ENCODE results near the gene PLCB4. TPM values are rescaled to one million over a fixed set of nuclear protein-coding genes. Genes with fewer than 3 reads are reported as not detected.

PLCB4 gene
- total RNA-seq, 1 donor from 2014 or later: 38.0 TPM

- no peaks in the 10 kb centered on the region for H3K36me3 ChIP-seq
- TF ChIP-seq CTCF (IDR thresholded peaks at IDR 0.05): no peak
- H3K27ac ChIP-seq: no peak overlapping the region
- DNase-seq (ENCODE audit: low spot score in 2 of 2): no peak
- intact Hi-C loops (cut with DNase I): no loop called here
- no peaks in the 10 kb centered on the region for H3K4me1 ChIP-seq
- no peaks in the 10 kb centered on the region for H3K27me3 ChIP-seq
- no peak overlapping the region for H3K4me3 ChIP-seq
- no peaks in the 10 kb centered on the region for H3K9me3 ChIP-seq
These were observed 10.2 kb downstream of the PLCB4 start for GRCh38 chr20:9078826-9079731.

- intact Hi-C loops (cut with DNase I): no loop called here
- no peak for TF ChIP-seq CTCF (IDR thresholded peaks at IDR 0.05)
- H3K27ac ChIP-seq: no peak overlapping the region
- no peaks in the 10 kb centered on the region for H3K9me3 ChIP-seq
- H3K27me3 ChIP-seq: no peaks in the 10 kb centered on the region
- H3K4me3 ChIP-seq: no peak overlapping the region
- no peak for DNase-seq (ENCODE audit: low spot score in 2 of 2)
- no peaks in the 10 kb centered on the region for H3K36me3 ChIP-seq
- no peaks in the 10 kb centered on the region for H3K4me1 ChIP-seq
These were observed 12.6 kb downstream of the PLCB4 start for GRCh38 chr20:9081423-9081966.

- H3K4me1 ChIP-seq: no peaks in the 10 kb centered on the region
- no peaks in the 10 kb centered on the region for H3K9me3 ChIP-seq
- H3K4me3 ChIP-seq: no peak overlapping the region
- no peak for DNase-seq (ENCODE audit: low spot score in 2 of 2)
- intact Hi-C loops (cut with DNase I): no loop called here
- no peaks in the 10 kb centered on the region for H3K27me3 ChIP-seq
- no peak overlapping the region for H3K27ac ChIP-seq
- no peaks in the 10 kb centered on the region for H3K36me3 ChIP-seq
- no peak for TF ChIP-seq CTCF (IDR thresholded peaks at IDR 0.05)
These were observed 13.9 kb downstream of the PLCB4 start for GRCh38 chr20:9082741-9083140.

GRCh38 chr20:9087531-9088217 is 18.8 kb downstream of the PLCB4 start:
- H3K4me3 ChIP-seq: no peak overlapping the region
- H3K36me3 ChIP-seq: no peaks in the 10 kb centered on the region
- DNase-seq (ENCODE audit: low spot score in 2 of 2): no peak
- no peaks in the 10 kb centered on the region for H3K27me3 ChIP-seq
- no peaks in the 10 kb centered on the region for H3K9me3 ChIP-seq
- intact Hi-C loops (cut with DNase I): no loop called here
- no peaks in the 10 kb centered on the region for H3K4me1 ChIP-seq
- no peak for TF ChIP-seq CTCF (IDR thresholded peaks at IDR 0.05)
- no peak overlapping the region for H3K27ac ChIP-seq

- no peaks in the 10 kb centered on the region for H3K36me3 ChIP-seq
- intact Hi-C loops (cut with DNase I): no loop called here
- no peak for TF ChIP-seq CTCF (IDR thresholded peaks at IDR 0.05)
- DNase-seq (ENCODE audit: low spot score in 2 of 2): no peak
- no peaks in the 10 kb centered on the region for H3K9me3 ChIP-seq
- no peaks in the 10 kb centered on the region for H3K4me1 ChIP-seq
- no peaks in the 10 kb centered on the region for H3K27me3 ChIP-seq
- no peak overlapping the region for H3K4me3 ChIP-seq
- H3K27ac ChIP-seq: no peak overlapping the region
These were observed 19.7 kb downstream of the PLCB4 start for GRCh38 chr20:9088556-9088955.
